ENCODE results near the gene FGFBP3.

GRCh38 chr10:91883549-91884444 lies 25.5 kb downstream of the FGFBP3 start:
- TF ChIP-seq CTCF (IDR thresholded peaks at IDR 0.05) (no peak), POLR2A (IDR thresholded peaks at IDR 0.05) (no peak)
